Amniotic epithelial cell (primary cell): ENCODE data around the gene ESAM.
"Not testable (repeated sequence)": the region's sequence is repeated elsewhere in the genome, so short reads cannot be mapped to it uniquely, and the experiment has no call there.

Experiments
- DNase-seq: peaks from one replicate; pipeline ENCODE4 v3.0.0-alpha.2; 2010; ENCODE audit warnings: low read depth

ESAM gene

GRCh38 chr11:124770959-124771358, 8.9 kb upstream of the ESAM start:
- not testable (repeated sequence) for DNase-seq

GRCh38 chr11:124769806-124770774, 8.0 kb upstream of the ESAM start:
- peak; percentile 43 for DNase-seq

- no peak for DNase-seq
These were observed 6.8 kb upstream of the ESAM start for GRCh38 chr11:124768914-124769313.

- DNase-seq = peak; percentile 56
These were observed 4.1 kb upstream of the ESAM start for GRCh38 chr11:124766156-124766555.

- DNase-seq = peak; percentile 49
These were observed 1.3 kb upstream of the ESAM start for GRCh38 chr11:124763156-124763947.

- no peak for DNase-seq
These were observed 600 bp upstream of the ESAM start for GRCh38 chr11:124762624-124763155.

- no peak for DNase-seq
These were observed 587 bp downstream of the ESAM start for GRCh38 chr11:124761301-124762104.

- no peak for DNase-seq
These were observed 1.3 kb downstream of the ESAM start for GRCh38 chr11:124760806-124761205.

GRCh38 chr11:124760205-124760652, 1.9 kb downstream of the ESAM start:
- DNase-seq = no peak

- DNase-seq = no peak
These were observed 2.6 kb downstream of the ESAM start for GRCh38 chr11:124759266-124760204.

GRCh38 chr11:124758355-124759265, 3.5 kb downstream of the ESAM start:
- peak; percentile 41 for DNase-seq

GRCh38 chr11:124757320-124757719, 4.8 kb downstream of the ESAM start:
- DNase-seq = no peak

- DNase-seq = no peak
These were observed 5.3 kb downstream of the ESAM start for GRCh38 chr11:124756753-124757227.

- DNase-seq = no peak
These were observed 5.9 kb downstream of the ESAM start for GRCh38 chr11:124756033-124756752.

GRCh38 chr11:124754710-124755109, 7.4 kb downstream of the ESAM start:
- DNase-seq = no peak

- no peak for DNase-seq
These were observed 7.8 kb downstream of the ESAM start for GRCh38 chr11:124754309-124754708.

GRCh38 chr11:124753624-124754023, 8.5 kb downstream of the ESAM start:
- no peak for DNase-seq

GRCh38 chr11:124753205-124753604, 8.9 kb downstream of the ESAM start:
- no peak for DNase-seq
